ENCODE data around the gene GPI. TPM values are rescaled to one million over a fixed set of nuclear protein-coding genes. Genes with fewer than 3 reads are reported as not detected.

GPI gene
- total and polyA plus RNA-seq, 2 of the 8 experiments (the other 6 are each of a cell fraction or from before 2014, with no cell fraction given) = 171 to 360 TPM

DNA sequence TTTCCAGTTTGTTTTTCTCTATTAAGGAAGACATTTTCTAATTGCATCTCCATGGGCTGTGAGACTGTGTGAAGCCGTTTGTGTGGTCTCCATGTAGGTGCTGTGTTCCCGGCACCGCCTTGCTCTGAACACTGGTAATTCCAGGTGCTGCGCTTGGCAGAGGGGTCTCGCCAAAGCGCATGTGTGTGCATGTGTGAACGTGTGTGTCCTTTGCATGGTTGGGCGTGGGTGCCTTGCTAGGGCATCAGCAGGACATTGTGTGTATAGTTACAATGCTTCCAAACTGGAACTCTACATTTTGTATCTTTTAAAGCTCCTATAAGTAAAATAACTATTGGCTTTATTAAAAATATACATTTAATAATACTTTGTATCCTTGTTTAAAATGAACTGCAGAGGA, 9.8 kb upstream of the GPI start (continued):
- TF ChIP-seq EZH2 (IDR thresholded peaks at IDR 0.05; ENCODE audit: low read depth, low read length, severe bottlenecking) (no peak), NANOG (IDR thresholded peaks at IDR 0.05; ENCODE audit: insufficient read depth, low read depth, low read length, poor library complexity, severe bottlenecking) (no peak), POU5F1 (IDR thresholded peaks at IDR 0.05; ENCODE audit: low read depth, low read length) (no peak), CHD1 (IDR thresholded peaks at IDR 0.05; ENCODE audit: low read depth, low read length) (no peak)
